ENCODE measurements around the gene FAM170B.

DNA sequence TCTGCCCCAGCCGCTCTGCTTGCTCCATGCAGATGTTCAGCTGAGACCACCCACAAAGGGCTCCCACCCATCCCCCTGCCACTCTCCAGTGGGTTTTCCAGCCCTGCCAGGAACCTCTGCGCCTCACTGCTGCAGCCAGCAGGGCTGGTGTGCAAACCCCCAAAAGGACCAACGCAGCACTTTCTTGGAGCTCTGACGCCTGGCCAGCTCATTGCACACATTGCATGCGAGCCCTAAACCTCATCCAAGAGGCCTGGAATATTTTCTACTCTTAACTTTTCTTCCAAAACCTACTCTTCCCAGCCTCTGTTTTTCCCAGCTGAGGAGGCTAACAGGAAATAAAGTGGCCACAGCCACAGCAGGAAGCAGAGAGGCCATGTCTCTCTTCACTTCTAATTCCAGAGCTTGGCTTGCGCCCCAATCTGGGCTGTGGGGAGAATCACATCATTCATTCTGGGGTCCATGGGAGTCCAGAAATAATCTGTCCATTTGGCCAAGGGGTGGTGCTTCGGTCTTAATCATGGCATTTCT lies 4.6 kb upstream of the FAM170B start:
- TF ChIP-seq, protein P1, sequence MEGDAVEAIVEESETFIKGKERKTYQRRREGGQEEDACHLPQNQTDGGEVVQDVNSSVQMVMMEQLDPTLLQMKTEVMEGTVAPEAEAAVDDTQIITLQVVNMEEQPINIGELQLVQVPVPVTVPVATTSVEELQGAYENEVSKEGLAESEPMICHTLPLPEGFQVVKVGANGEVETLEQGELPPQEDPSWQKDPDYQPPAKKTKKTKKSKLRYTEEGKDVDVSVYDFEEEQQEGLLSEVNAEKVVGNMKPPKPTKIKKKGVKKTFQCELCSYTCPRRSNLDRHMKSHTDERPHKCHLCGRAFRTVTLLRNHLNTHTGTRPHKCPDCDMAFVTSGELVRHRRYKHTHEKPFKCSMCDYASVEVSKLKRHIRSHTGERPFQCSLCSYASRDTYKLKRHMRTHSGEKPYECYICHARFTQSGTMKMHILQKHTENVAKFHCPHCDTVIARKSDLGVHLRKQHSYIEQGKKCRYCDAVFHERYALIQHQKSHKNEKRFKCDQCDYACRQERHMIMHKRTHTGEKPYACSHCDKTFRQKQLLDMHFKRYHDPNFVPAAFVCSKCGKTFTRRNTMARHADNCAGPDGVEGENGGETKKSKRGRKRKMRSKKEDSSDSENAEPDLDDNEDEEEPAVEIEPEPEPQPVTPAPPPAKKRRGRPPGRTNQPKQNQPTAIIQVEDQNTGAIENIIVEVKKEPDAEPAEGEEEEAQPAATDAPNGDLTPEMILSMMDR (conservative IDR thresholded peaks at IDR 0.05; ENCODE audit: low read length) = no peak
- TF ChIP-seq EZH2phosphoT487 (IDR thresholded peaks at IDR 0.05; ENCODE audit: borderline replicate concordance) = no peak

Data from Loucy (cell line).